ENCODE results near the gene PTPRM.

GRCh38 chr18:8197499-8197898 is 630.4 kb downstream of the PTPRM start:
- TF ChIP-seq EP300 (IDR thresholded peaks at IDR 0.05) (no peak), CTCF (IDR thresholded peaks at IDR 0.05) (no peak), POLR2AphosphoS5 (IDR thresholded peaks at IDR 0.05) (no peak)

All from gastroesophageal sphincter (tissue), 3 donors.